ENCODE results near the gene CYBC1. TPM values are rescaled to one million over a fixed set of nuclear protein-coding genes. Genes with fewer than 3 reads are reported as not detected.
"Not testable (repeated sequence)": the region's sequence is repeated elsewhere in the genome, so short reads cannot be mapped to it uniquely, and the experiment has no call there.

The CYBC1 gene
- polyA plus RNA-seq, 3 donors, result 160 to 225 (median 217) TPM

- 0% methylated on average over 7 of the region's 8 CpGs for WGBS (ENCODE audit: insufficient coverage)
- H3K27me3 Mint-ChIP-seq (ENCODE audit: low read depth in 3 of 3), result peaks cover 0 to 1% (median 0%) of the 10 kb centered on the region in 3 donors
- Histone ChIP-seq H3K79me2 (ENCODE audit: insufficient read depth, low read length) (peaks cover 26% of the 10 kb centered on the region), H3K36me3 (replicated peaks in 1 of 2; ENCODE audit: control insufficient read depth in 1 of 2, insufficient read depth in 2 of 2, low read length in 2 of 2) (peaks cover 23 to 30% of the 10 kb centered on the region in 2 donors), H3K27me3 (ENCODE audit: control insufficient read depth in 2 of 2, insufficient read depth in 2 of 2, low read length in 2 of 2) (no peaks in the 10 kb centered on the region), H3K9ac (ENCODE audit: insufficient read depth, low read length, poor library complexity, severe bottlenecking) (peak overlapping the region; percentile 99), H3K27ac (ENCODE audit: low read depth in 1 of 2, low read length in 2 of 2) (peak overlapping the region; percentile 95 to 99), H2AFZ (ENCODE audit: insufficient read depth, low read depth, low read length, poor library complexity, severe bottlenecking) (peak overlapping the region; percentile 69), H4K20me1 (ENCODE audit: insufficient read depth, low read length) (peaks cover 20% of the 10 kb centered on the region), H3K9me3 (replicated peaks in 1 of 2; ENCODE audit: control insufficient read depth in 1 of 2, insufficient read depth in 1 of 2, low read length in 2 of 2) (no peaks in the 10 kb centered on the region), H3K4me2 (replicated peaks; ENCODE audit: extremely low read depth, low read length, poor library complexity, severe bottlenecking) (peak overlapping the region; percentile 96), H3K4me3 (replicated peaks in 1 of 3; ENCODE audit: low read depth in 2 of 3, low read length in 3 of 3) (peak overlapping the region; percentile 78 to 89 (median 86)), H3K4me1 (ENCODE audit: control insufficient read depth in 1 of 2, insufficient read depth in 2 of 2, low read length in 2 of 2) (peaks cover 30 to 36% of the 10 kb centered on the region in 2 donors)
- H3K36me3 Mint-ChIP-seq, result peaks cover 26 to 33% of the 10 kb centered on the region in 2 donors
- peaks cover 27% of the 10 kb centered on the region for H3K4me1 Mint-ChIP-seq
- H3K27ac Mint-ChIP-seq, result peak overlapping the region; percentile 97 to 99 (median 99)
- H3K4me3 Mint-ChIP-seq, result peak overlapping the region; percentile 88 to 93
- intact Hi-C loops (cut with micrococcal nuclease), result loop anchor here in 1 of 2 donors (1.0 to 10.0 kb wide), 4 partner anchors 8 to 423 kb away; partner anchors contain the start of genes CYBC1, DCXR, RAB40B and RAC3
- peaks cover 0 to 6% (median 2%) of the 10 kb centered on the region in 7 donors for H3K9me3 Mint-ChIP-seq
- peak in 2 of 3 donors; percentile 94 to 97 for DNase-seq
- TF ChIP-seq CTCF (IDR thresholded peaks at IDR 0.05), result no peak
These were observed 7.3 kb upstream of the CYBC1 start for GRCh38 chr17:82457929-82458178.

- H3K9me3 Mint-ChIP-seq, result peaks cover 0 to 6% (median 2%) of the 10 kb centered on the region in 7 donors
- Histone ChIP-seq H4K20me1 (ENCODE audit: insufficient read depth, low read length) (peaks cover 15% of the 10 kb centered on the region), H3K9ac (ENCODE audit: insufficient read depth, low read length, poor library complexity, severe bottlenecking) (peak overlapping the region; percentile 99), H3K9me3 (replicated peaks in 1 of 2; ENCODE audit: control insufficient read depth in 1 of 2, insufficient read depth in 1 of 2, low read length in 2 of 2) (no peaks in the 10 kb centered on the region), H3K4me3 (replicated peaks in 1 of 3; ENCODE audit: low read depth in 2 of 3, low read length in 3 of 3) (peak overlapping the region; percentile 78 to 89 (median 86)), H2AFZ (ENCODE audit: insufficient read depth, low read depth, low read length, poor library complexity, severe bottlenecking) (peak overlapping the region; percentile 69), H3K27me3 (ENCODE audit: control insufficient read depth in 2 of 2, insufficient read depth in 2 of 2, low read length in 2 of 2) (no peaks in the 10 kb centered on the region), H3K79me2 (ENCODE audit: insufficient read depth, low read length) (peaks cover 26% of the 10 kb centered on the region), H3K4me1 (ENCODE audit: control insufficient read depth in 1 of 2, insufficient read depth in 2 of 2, low read length in 2 of 2) (peaks cover 30 to 38% of the 10 kb centered on the region in 2 donors), H3K4me2 (replicated peaks; ENCODE audit: extremely low read depth, low read length, poor library complexity, severe bottlenecking) (peak overlapping the region; percentile 96), H3K27ac (ENCODE audit: low read depth in 1 of 2, low read length in 2 of 2) (peak overlapping the region; percentile 95 to 99), H3K36me3 (replicated peaks in 1 of 2; ENCODE audit: control insufficient read depth in 1 of 2, insufficient read depth in 2 of 2, low read length in 2 of 2) (peaks cover 18 to 24% of the 10 kb centered on the region in 2 donors)
- TF ChIP-seq CTCF (IDR thresholded peaks at IDR 0.05), result no peak
- intact Hi-C loops (cut with micrococcal nuclease), result loop anchor here in 1 of 2 donors (10.0 kb wide), 3 partner anchors 162 to 422 kb away; partner anchors contain the start of genes DCXR, RAB40B and RAC3
- peak; percentile 57 to 63 (median 59) for DNase-seq
- H3K4me1 Mint-ChIP-seq, result peaks cover 28% of the 10 kb centered on the region
- 38% methylated on average over 7 of the region's 10 CpGs for WGBS (ENCODE audit: insufficient coverage)
- H3K27me3 Mint-ChIP-seq (ENCODE audit: low read depth in 3 of 3), result peaks cover 0 to 1% (median 0%) of the 10 kb centered on the region in 3 donors
- peak overlapping the region; percentile 97 to 99 (median 99) for H3K27ac Mint-ChIP-seq
- H3K36me3 Mint-ChIP-seq, result peaks cover 21 to 27% of the 10 kb centered on the region in 2 donors
- peak overlapping the region; percentile 88 to 93 for H3K4me3 Mint-ChIP-seq
These were observed 6.7 kb upstream of the CYBC1 start for GRCh38 chr17:82457073-82457928.

GRCh38 chr17:82453706-82454105 is 3.2 kb upstream of the CYBC1 start:
- not testable (repeated sequence) for H3K4me3 Mint-ChIP-seq; H3K36me3 ChIP-seq (replicated peaks in 1 of 2; ENCODE audit: control insufficient read depth in 1 of 2, insufficient read depth in 2 of 2, low read length in 2 of 2); H3K9ac ChIP-seq (ENCODE audit: insufficient read depth, low read length, poor library complexity, severe bottlenecking); H3K36me3 Mint-ChIP-seq; H3K27me3 ChIP-seq (ENCODE audit: control insufficient read depth in 2 of 2, insufficient read depth in 2 of 2, low read length in 2 of 2); H3K4me2 ChIP-seq (replicated peaks; ENCODE audit: extremely low read depth, low read length, poor library complexity, severe bottlenecking); H3K9me3 ChIP-seq (replicated peaks in 1 of 2; ENCODE audit: control insufficient read depth in 1 of 2, insufficient read depth in 1 of 2, low read length in 2 of 2); H3K4me3 ChIP-seq (replicated peaks in 1 of 3; ENCODE audit: low read depth in 2 of 3, low read length in 3 of 3); H3K9me3 Mint-ChIP-seq; H3K27me3 Mint-ChIP-seq (ENCODE audit: low read depth in 3 of 3); H2AFZ ChIP-seq (ENCODE audit: insufficient read depth, low read depth, low read length, poor library complexity, severe bottlenecking); DNase-seq; H3K27ac ChIP-seq (ENCODE audit: low read depth in 1 of 2, low read length in 2 of 2)
- Mint-ChIP-seq H3K27ac (peak overlapping the region in 2 of 7 donors; percentile 56), H3K4me1 (peaks cover 39% of the 10 kb centered on the region)
- WGBS (ENCODE audit: insufficient coverage), result 92% methylated on average over 17 of the region's 21 CpGs
- intact Hi-C loops (cut with micrococcal nuclease), result loop anchor here in 1 of 2 donors (10.0 kb wide), 3 partner anchors 159 to 419 kb away; partner anchors contain the start of genes DCXR, RAB40B and RAC3
- H3K79me2 ChIP-seq (ENCODE audit: insufficient read depth, low read length), result peaks cover 20% of the 10 kb centered on the region
- H4K20me1 ChIP-seq (ENCODE audit: insufficient read depth, low read length), result peaks cover 18% of the 10 kb centered on the region
- peaks cover 44 to 54% of the 10 kb centered on the region in 2 donors for H3K4me1 ChIP-seq (ENCODE audit: control insufficient read depth in 1 of 2, insufficient read depth in 2 of 2, low read length in 2 of 2)
